Lower leg skin (tissue), 4 donors: ENCODE results near the gene GSTM4. TPM values are rescaled to one million over a fixed set of nuclear protein-coding genes. Genes with fewer than 3 reads are reported as not detected.

Experiments used
- DNase-seq, 2 donors: peaks; one replicate each; pipeline ENCODE4 v3.0.0-alpha.2; 2019; ENCODE audit warnings: low spot score in 2 of 2
- H3K4me3 ChIP-seq: fragments of 200-600 bp; sonication (generic); 2 replicates; pipeline ENCODE4 v1.5.1; 2017; ENCODE audit warnings: mild to moderate bottlenecking, low read depth; ENCODE audit not compliant: poor library complexity, severe bottlenecking
- POLR2A ChIP-seq, 2 donors: fragments of 450-650 bp; IDR thresholded peaks; one replicate each; pipeline ENCODE4 v1.6.1; 2016 to 2017; ENCODE audit warnings: antibody characterized with exemption in 2 of 2, mild to moderate bottlenecking in 1 of 2, moderate library complexity in 1 of 2
- WGBS, 2 donors: methylation state at CpG; one replicate each; pipeline ENCODE4 v1.1.5; 2018; 5-methylcytosine and 5-hydroxymethylcytosine counted together
- intact Hi-C: fragments of 100-400 bp; cut with DNase I; formaldehyde crosslinking; loops from one replicate; pipeline ENCODE4 v1.15.0; 2023; ENCODE audit warnings: low total_unique reads
- total RNA-seq, 4 donors: library from RNA; depleted of rRNA; stranded (reverse); fragments of >200 nt; gene quantifications; one replicate each; pipeline ENCODE4 v1.1.0, GENCODE V29; 2016
- TF ChIP-seq, protein P1 (sequence below), 3 donors: fragments of 450-650 bp; IDR thresholded peaks; one replicate each; pipeline ENCODE4 v1.5.1; 2016; ENCODE audit warnings: antibody characterized with exemption in 3 of 3, mild to moderate bottlenecking in 3 of 3, moderate library complexity in 2 of 3

Gene GSTM4
- total RNA-seq, 4 donors from 2014 or later, result 13.4 to 23.3 (median 19.1) TPM

GRCh38 chr1:109620401-109620791 lies 35.5 kb upstream of the GSTM4 start:
- H3K4me3 ChIP-seq, result peak overlapping the region; percentile 44
- DNase-seq, result peak in 1 of 2 donors; percentile 90
- TF ChIP-seq, protein P1, sequence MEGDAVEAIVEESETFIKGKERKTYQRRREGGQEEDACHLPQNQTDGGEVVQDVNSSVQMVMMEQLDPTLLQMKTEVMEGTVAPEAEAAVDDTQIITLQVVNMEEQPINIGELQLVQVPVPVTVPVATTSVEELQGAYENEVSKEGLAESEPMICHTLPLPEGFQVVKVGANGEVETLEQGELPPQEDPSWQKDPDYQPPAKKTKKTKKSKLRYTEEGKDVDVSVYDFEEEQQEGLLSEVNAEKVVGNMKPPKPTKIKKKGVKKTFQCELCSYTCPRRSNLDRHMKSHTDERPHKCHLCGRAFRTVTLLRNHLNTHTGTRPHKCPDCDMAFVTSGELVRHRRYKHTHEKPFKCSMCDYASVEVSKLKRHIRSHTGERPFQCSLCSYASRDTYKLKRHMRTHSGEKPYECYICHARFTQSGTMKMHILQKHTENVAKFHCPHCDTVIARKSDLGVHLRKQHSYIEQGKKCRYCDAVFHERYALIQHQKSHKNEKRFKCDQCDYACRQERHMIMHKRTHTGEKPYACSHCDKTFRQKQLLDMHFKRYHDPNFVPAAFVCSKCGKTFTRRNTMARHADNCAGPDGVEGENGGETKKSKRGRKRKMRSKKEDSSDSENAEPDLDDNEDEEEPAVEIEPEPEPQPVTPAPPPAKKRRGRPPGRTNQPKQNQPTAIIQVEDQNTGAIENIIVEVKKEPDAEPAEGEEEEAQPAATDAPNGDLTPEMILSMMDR (IDR thresholded peaks at IDR 0.05), result no peak
- no peak for TF ChIP-seq POLR2A (IDR thresholded peaks at IDR 0.05)
- intact Hi-C loops, result loop anchor here (10.0 kb wide), 1 partner anchor 76 kb away; the partner anchor contains the start of gene GNAI3
- 0 to 1% methylated on average over 9 of the region's 9 CpGs for WGBS, 2 donors

DNA sequence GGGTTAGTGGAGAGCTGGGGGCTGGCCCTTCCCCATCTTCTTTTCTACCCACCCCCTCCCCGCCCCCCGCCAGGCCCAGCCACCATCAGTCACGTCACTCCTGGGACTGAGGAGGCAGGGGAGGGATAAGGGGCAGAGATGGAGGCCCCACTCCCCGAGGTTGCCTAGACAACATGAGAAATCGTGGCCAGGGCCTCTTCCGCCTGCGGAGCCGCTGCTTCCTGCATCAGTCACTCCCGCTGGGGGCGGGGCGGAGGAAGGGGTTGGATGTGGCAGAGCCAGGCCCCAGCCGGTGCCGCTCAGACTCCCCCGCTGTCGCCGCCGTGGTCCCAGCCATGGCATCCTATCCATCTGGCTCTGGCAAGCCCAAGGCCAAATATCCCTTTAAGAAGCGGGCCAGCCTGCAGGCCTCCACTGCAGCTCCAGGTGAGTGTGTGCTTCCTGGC lies 35.0 kb upstream of the GSTM4 start:
- 0 to 1% methylated on average over 15 to 17 of the region's 18 CpGs for WGBS, 2 donors

GRCh38 chr1:109621379-109622136 lies 34.3 kb upstream of the GSTM4 start:
- TF ChIP-seq POLR2A (IDR thresholded peaks at IDR 0.05), result no peak
- TF ChIP-seq, protein P1 (IDR thresholded peaks at IDR 0.05), result no peak
- peak in 1 of 2 donors; percentile 79 for DNase-seq
- WGBS, 2 donors, result 23 to 38% methylated on average over 12 to 13 of the region's 13 CpGs
- intact Hi-C loops, result loop anchor here (10.0 kb wide), 1 partner anchor 77 kb away; the partner anchor contains the start of gene GNAI3
- no peak overlapping the region for H3K4me3 ChIP-seq

More for the DNA sequence above, 35.0 kb upstream of the GSTM4 start:
- intact Hi-C loops, result loop anchor here (10.0 kb wide), 1 partner anchor 76 kb away; the partner anchor contains the start of gene GNAI3
- DNase-seq, result peak; percentile 86 to 98
- TF ChIP-seq POLR2A (IDR thresholded peaks at IDR 0.05), result no peak
- TF ChIP-seq, protein P1 (IDR thresholded peaks at IDR 0.05), result no peak
- peak overlapping the region; percentile 44 for H3K4me3 ChIP-seq

- intact Hi-C loops, result loop anchor here (10.0 kb wide), 1 partner anchor 78 kb away; the partner anchor contains the start of gene GNAI3
- TF ChIP-seq, protein P1 (IDR thresholded peaks at IDR 0.05), result no peak
- no peak for TF ChIP-seq POLR2A (IDR thresholded peaks at IDR 0.05)
- DNase-seq, result peak; percentile 9 to 78
- H3K4me3 ChIP-seq, result no peak overlapping the region
- 77 to 88% methylated on average over 11 of the region's 11 CpGs for WGBS, 2 donors
Measured at GRCh38 chr1:109622137-109622892, 33.6 kb upstream of the GSTM4 start.

DNA sequence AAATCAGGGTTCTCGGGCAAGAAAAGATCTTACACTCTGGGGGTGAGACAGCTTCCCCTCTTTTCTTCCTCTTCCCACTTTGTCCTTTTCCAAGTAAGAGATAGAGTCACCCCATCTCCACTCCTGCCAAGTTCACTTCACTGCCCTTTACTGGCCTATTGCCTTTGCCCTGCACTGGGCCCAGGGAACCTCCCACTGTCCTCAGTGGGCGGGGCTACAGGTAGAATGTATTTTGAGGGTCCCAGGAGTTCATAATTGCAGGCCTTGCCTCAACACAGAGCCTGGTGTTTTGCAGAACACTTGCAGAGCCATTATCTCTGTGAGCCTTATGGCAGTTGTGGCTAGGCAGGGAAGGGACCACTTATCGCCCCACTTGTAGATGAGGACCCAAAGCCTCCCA lies 33.0 kb upstream of the GSTM4 start:
- intact Hi-C loops, result loop anchor here (10.0 kb wide), 1 partner anchor 78 kb away; the partner anchor contains the start of gene GNAI3
- 93 to 98% methylated on average over 3 of the region's 3 CpGs for WGBS, 2 donors
- DNase-seq, result peak in 1 of 2 donors; percentile 12
- H3K4me3 ChIP-seq, result no peak overlapping the region
- TF ChIP-seq, protein P1 (IDR thresholded peaks at IDR 0.05), result no peak
- no peak for TF ChIP-seq POLR2A (IDR thresholded peaks at IDR 0.05)
